Activated naive CD8-positive, alpha-beta T cell (primary cell): Measurements from ENCODE around the gene MAGT1.
A peak's percentile ranks its signal among the peaks of the same experiment; 100 is the strongest.
"Not testable (repeated sequence)": the region's sequence is repeated elsewhere in the genome, so short reads cannot be mapped to it uniquely, and the experiment has no call there.

Experiments
- H3K27ac Mint-ChIP-seq: one replicate; pipeline ENCODE4 v1.8.0; 2021; ENCODE audit warnings: mixed read lengths
- H3K27me3 Mint-ChIP-seq: one replicate; pipeline ENCODE4 v1.8.0; 2021; ENCODE audit warnings: mixed read lengths
- H3K36me3 Mint-ChIP-seq: one replicate; pipeline ENCODE4 v1.8.0; 2021; ENCODE audit warnings: mixed read lengths
- H3K4me1 Mint-ChIP-seq: one replicate; pipeline ENCODE4 v1.8.0; 2021; ENCODE audit warnings: low read depth, mixed read lengths
- H3K4me3 Mint-ChIP-seq: one replicate; pipeline ENCODE4 v1.8.0; 2021; ENCODE audit warnings: mild to moderate bottlenecking, mixed read lengths
- H3K9me3 Mint-ChIP-seq: one replicate; pipeline ENCODE4 v1.8.0; 2021; ENCODE audit warnings: low read depth, mixed read lengths

Gene MAGT1

DNA sequence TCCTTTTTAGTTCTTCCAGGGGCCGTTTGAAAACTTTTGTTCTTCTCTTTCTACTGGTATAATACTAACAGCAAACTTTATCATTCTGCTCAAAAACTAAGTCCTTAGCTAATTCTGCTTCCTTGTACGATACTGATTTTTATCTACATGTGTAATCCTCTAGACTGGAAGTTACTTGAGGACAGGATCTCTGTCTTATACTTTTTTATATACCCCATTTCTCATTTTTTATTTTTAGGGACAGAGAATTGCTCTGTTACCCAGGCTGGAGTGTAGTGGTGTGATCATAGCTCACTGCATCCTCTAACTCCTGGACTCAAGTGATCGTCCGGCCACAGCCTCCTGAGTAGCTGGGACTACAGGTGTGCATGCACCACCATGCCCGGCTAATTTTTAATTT lies 6.3 kb upstream of the MAGT1 start:
- peaks cover 23% of the 10 kb centered on the region for H3K4me1 Mint-ChIP-seq

DNA sequence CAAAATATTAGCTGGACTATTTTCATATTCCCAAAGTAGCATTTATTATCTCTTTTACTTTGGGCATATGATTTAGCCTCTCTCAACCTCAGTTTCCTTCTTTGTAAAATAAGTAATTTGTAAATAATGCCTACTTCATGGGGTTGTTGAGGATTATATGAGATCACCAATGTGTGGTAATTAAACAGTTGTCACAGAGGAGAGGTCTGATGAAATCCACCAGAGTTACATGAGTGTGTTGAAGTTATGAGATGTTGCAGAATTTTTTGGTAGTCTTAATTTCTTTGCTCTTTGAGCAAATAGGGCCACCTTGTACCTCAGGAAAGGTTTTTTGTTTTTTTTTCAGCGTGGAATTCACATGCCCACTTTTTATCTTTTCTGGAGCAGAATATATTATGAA lies 5.5 kb upstream of the MAGT1 start:
- Mint-ChIP-seq H3K27me3 (no peaks in the 10 kb centered on the region), H3K36me3 (peaks cover 5% of the 10 kb centered on the region)

More for the DNA sequence above, 6.3 kb upstream of the MAGT1 start:
- Mint-ChIP-seq H3K9me3 (no peaks in the 10 kb centered on the region), H3K27ac (peak overlapping the region; percentile 76), H3K4me3 (peak overlapping the region; percentile 98), H3K27me3 (no peaks in the 10 kb centered on the region), H3K36me3 (peaks cover 5% of the 10 kb centered on the region)

DNA sequence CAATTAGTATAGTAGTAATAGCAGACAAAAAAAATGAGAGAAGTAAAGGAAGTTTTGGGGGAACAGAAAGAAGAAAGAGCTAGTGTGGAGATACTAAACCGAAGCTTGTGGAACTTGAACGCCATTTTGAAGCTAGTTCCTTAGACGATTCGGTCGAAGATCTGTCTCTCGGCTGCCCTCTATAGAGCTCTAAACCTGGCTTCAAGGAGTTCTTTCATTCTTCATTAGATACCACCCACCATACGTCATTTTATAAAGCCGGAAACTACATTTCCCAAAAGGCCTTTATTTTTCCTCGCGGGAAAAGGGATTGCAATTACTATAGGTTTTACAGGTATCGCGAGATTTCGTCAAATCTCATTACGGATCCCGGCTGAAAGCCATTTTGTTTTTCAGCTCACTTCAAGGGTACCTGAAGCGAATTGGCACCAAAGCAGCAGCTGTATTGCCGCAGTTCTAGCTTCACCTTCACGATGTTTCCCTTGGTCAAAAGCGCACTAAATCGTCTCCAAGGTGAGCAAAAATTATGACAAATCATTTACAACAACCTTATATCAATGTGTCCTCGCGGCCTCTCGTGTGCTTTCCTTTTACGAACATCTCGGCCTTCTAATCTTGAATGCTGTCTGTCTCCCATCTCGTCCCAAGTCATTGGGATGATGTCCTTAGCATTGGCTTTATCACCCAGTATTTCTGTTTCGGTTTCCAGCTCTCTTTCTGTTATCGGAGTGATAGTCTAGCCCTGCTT lies 4.0 kb upstream of the MAGT1 start, which contains the start of gene COX7B:
Gene COX7B, plus strand, starts transcription at position 388 of the 748 bp plus-strand sequence. Its CDS starts 86 bp downstream, at position 474.
- H3K27me3 Mint-ChIP-seq: no peaks in the 10 kb centered on the region
- peak within 1 kb of the TSS; percentile 98 for H3K27ac Mint-ChIP-seq
- H3K4me1 Mint-ChIP-seq: peaks cover 26% of the 10 kb centered on the region
- peaks cover 5% of the 10 kb centered on the region for H3K36me3 Mint-ChIP-seq
- peak within 1 kb of the TSS; percentile 98 for H3K4me3 Mint-ChIP-seq
- no peaks in the 10 kb centered on the region for H3K9me3 Mint-ChIP-seq

More for the DNA sequence above, 5.5 kb upstream of the MAGT1 start:
- H3K4me3 Mint-ChIP-seq: peak overlapping the region; percentile 98
- no peaks in the 10 kb centered on the region for H3K9me3 Mint-ChIP-seq
- H3K4me1 Mint-ChIP-seq: peaks cover 23% of the 10 kb centered on the region
- peak overlapping the region; percentile 98 for H3K27ac Mint-ChIP-seq

DNA sequence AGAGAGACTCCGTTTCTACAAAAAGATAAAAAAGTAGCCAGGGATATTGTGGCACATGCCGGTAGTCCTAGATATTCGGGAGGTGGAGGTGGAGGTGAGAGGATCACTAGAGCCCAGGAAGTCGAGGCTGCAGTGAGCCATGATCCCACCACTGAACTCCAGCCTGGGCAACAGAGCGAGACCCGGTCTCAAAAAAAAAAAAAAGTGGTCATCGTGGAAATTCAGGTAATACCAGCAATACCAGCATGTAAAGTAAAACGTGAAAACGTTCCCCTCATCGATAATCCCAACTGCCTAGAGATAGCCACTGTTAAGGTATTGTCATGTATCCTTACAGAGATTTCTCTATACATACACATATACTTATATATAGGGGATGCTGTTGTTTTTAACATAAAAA lies 1.5 kb downstream of the MAGT1 start:
- H3K27me3 Mint-ChIP-seq: no peaks in the 10 kb centered on the region
- no peaks in the 10 kb centered on the region for H3K9me3 Mint-ChIP-seq
- peaks cover 4% of the 10 kb centered on the region for H3K36me3 Mint-ChIP-seq
- H3K4me1 Mint-ChIP-seq: peaks cover 35% of the 10 kb centered on the region
- peak overlapping the region; percentile 99 for H3K27ac Mint-ChIP-seq
- H3K4me3 Mint-ChIP-seq: peak overlapping the region; percentile 94

DNA sequence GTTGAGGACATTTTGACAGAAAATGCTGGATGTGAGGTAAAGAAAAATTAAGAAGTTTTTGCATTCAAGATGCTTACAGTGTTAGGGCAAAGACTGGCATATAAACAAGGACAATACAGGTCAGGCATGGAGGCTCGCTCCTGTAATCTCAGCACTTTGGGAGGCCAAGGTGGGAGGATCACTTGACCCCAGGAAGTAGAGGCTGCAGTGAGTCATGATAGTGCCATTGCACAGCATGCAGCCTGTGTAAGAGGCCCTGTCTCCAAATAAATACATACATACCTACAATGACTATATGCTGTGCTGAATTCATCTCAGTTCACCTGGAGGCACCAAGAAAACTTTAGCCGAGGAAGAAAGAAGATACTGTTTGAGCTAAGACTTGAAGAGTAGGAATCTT lies 2.3 kb downstream of the MAGT1 start:
- H3K9me3 Mint-ChIP-seq: no peaks in the 10 kb centered on the region
- H3K4me3 Mint-ChIP-seq: peak overlapping the region; percentile 94
- peak overlapping the region; percentile 19 for H3K27ac Mint-ChIP-seq
- H3K36me3 Mint-ChIP-seq: peaks cover 4% of the 10 kb centered on the region
- no peaks in the 10 kb centered on the region for H3K27me3 Mint-ChIP-seq
- peaks cover 37% of the 10 kb centered on the region for H3K4me1 Mint-ChIP-seq

DNA sequence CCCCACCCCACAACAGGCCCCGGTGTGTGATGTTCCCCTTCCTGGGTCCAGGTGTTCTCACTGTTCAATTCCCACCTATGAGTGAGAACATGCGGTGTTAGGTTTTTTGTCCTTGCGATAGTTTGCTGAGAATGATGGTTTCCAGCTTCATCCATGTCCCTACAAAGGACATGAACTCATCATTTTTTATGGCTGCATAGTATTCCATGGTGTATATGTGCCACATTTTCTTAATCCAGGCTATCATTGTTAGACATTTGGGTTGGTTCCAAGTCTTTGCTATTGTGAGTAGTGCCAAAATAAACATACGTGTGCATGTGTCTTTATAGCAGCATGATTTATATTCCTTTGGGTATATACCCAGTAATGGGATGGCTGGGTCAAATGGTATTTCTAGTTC lies 13.8 kb downstream of the MAGT1 start:
- not testable (repeated sequence) for H3K36me3 Mint-ChIP-seq, H3K4me3 Mint-ChIP-seq, H3K9me3 Mint-ChIP-seq, H3K27ac Mint-ChIP-seq, H3K27me3 Mint-ChIP-seq, H3K4me1 Mint-ChIP-seq

DNA sequence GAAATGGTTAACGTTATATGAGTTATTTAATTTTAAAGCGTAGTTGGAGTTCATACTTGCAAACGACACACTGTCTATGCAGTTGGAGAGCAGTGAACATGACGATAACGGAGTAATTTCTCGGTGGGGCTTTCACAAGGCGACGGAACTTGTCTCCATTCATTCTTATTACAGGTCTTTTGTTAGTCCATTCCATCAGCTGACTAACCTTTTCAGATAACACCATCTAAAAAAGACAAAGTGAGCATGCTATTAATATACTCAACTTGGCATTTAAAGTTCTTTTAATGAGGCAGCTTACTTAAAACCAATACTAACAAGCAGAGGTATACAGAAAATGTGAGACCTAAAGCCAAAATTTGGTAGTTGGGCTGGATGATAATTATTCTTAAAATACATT lies 19.9 kb downstream of the MAGT1 start:
- Mint-ChIP-seq H3K27ac (no peak overlapping the region), H3K4me3 (no peak overlapping the region), H3K36me3 (peaks cover 11% of the 10 kb centered on the region), H3K27me3 (no peaks in the 10 kb centered on the region), H3K9me3 (no peaks in the 10 kb centered on the region), H3K4me1 (peaks cover 6% of the 10 kb centered on the region)

DNA sequence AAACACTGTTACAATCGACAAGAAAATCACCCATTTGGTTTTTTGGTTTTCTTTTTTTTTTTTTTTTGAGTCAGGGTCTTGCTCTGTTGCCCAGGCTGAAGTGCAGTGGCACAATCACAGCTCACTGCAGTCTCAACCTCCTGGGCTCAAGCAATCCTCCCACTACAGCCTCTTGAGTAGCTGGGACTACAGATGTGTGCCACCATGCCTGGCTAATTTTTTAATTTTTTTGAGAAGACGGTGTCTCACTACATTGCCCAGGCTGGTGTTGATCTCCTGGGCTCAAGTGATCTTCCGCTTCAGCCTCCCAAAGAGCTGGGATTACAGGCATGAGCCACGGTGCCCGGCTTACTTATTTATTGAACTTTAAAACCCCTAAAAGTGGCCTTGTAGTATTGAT lies 63.7 kb downstream of the MAGT1 start:
- H3K36me3 Mint-ChIP-seq, H3K9me3 Mint-ChIP-seq, H3K4me3 Mint-ChIP-seq, H3K4me1 Mint-ChIP-seq, H3K27me3 Mint-ChIP-seq, H3K27ac Mint-ChIP-seq: not testable (repeated sequence)

DNA sequence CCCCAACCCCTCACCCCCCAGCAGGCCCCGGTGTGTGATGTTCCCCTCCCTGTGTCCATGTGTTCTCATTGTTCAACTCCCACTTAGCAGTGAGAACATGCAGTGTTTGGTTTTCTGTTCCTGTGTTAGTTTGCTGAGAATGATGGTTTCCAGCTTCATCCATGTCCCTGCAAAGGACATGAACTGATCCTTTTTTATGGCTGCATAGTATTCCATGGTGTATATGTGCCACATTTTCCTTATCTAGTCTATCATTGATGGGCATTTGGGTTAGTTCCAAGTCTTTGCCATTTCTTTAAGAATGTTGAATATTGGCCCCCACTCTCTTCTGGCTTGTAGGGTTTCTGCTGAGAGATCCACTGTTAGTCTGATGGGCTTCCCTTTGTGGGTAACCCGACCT lies 73.2 kb downstream of the MAGT1 start:
- H3K36me3 Mint-ChIP-seq: peaks cover 16% of the 10 kb centered on the region
- H3K9me3 Mint-ChIP-seq, H3K27ac Mint-ChIP-seq, H3K4me1 Mint-ChIP-seq, H3K4me3 Mint-ChIP-seq, H3K27me3 Mint-ChIP-seq: not testable (repeated sequence)

DNA sequence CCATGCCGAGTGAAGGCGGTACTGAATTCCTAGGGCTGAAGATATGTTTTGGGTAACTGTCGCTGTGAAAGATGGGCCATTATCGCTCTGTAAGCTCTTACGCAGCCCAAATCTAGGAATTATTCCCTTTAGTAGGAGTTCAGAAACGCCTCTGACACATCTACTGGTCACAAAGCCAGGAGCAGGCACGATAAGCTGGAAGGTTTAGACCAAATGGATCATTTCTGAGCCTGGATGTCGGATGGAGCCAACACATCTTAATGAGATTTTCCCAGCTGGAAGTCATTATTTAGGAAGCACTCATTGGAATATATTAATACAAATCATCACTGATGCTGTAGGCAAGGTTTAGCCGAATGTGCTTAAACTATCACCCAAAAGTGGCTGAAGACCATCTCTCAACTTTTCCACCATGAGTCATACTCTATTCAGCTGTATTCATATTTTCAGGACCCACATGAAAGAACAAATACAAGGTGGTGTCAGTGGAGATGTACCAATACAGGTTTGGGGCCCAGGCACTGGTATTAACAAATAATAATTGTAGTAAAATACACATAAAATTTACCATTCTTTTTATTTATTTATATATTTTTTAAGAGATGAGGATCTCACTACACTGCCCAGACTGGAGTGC lies 75.0 kb downstream of the MAGT1 start:
- Mint-ChIP-seq H3K4me3 (no peak overlapping the region), H3K9me3 (peaks cover 4% of the 10 kb centered on the region), H3K4me1 (peaks cover 5% of the 10 kb centered on the region), H3K27ac (no peak overlapping the region), H3K36me3 (peaks cover 7% of the 10 kb centered on the region), H3K27me3 (no peaks in the 10 kb centered on the region)

DNA sequence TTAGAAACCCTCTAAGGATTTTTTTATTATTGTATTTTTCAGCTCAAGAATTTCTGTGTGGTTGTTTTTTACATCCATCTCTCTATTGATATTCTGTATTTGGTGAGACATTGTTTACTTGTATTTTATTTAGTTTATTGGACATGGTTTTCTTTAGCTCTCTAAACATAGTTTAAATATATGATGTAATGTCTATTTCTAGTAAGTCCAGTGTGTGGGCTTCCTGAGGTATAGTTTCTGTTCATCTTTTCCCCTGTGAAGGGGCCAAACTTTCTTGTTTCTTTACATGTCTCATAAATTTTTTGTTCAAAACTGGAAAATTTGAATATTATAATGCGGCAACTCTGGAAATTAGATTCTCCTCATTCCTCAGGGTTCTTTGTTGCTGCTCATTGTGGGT lies 81.0 kb downstream of the MAGT1 start:
- Mint-ChIP-seq H3K27ac (no peak overlapping the region), H3K27me3 (no peaks in the 10 kb centered on the region), H3K4me3 (no peak overlapping the region), H3K36me3 (no peaks in the 10 kb centered on the region), H3K4me1 (peaks cover 2% of the 10 kb centered on the region), H3K9me3 (no peaks in the 10 kb centered on the region)

DNA sequence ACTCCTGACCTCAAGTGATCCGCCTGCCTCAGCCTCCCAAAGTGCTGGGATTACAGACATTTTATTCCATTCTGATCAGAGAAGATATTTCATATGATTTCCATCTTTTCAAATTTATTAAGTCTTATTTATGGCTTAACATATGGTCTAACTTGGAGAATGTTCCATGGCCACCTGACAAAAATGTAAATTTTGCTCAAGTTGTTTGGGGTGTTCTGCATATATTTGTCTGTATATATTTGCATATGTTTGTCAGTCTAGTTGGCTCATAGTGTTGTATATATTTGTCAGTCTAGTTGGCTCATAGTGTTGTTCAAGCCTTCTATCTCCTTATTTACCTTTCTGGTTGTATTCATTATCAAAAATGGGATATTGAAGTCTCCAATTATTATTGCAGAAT lies 93.0 kb downstream of the MAGT1 start:
- no peaks in the 10 kb centered on the region for H3K9me3 Mint-ChIP-seq
- H3K4me1 Mint-ChIP-seq: no peaks in the 10 kb centered on the region
- H3K4me3 Mint-ChIP-seq: no peak overlapping the region
- H3K27me3 Mint-ChIP-seq: no peaks in the 10 kb centered on the region
- H3K27ac Mint-ChIP-seq: no peak overlapping the region
- no peaks in the 10 kb centered on the region for H3K36me3 Mint-ChIP-seq

DNA sequence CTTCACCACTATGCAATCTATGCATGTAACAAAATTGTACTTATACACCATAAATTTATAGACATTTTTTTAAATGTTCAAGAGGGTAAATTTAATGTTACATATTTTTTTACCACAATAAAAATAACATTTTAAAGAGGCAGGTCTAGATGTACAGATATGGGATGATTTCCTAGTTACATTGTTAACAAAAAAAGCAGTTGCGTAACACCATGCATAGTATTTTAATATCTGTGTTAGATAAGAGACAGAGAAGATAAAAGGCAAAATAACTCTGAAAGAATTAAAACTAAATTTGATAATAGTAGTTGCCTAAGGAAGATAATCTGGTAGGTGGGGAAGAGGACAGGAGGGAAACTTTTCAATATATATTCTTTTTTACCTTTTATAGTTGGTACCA lies 100.1 kb downstream of the MAGT1 start:
- no peak overlapping the region for H3K27ac Mint-ChIP-seq
- no peaks in the 10 kb centered on the region for H3K4me1 Mint-ChIP-seq
- H3K36me3 Mint-ChIP-seq: no peaks in the 10 kb centered on the region
- no peaks in the 10 kb centered on the region for H3K27me3 Mint-ChIP-seq
- H3K9me3 Mint-ChIP-seq: no peaks in the 10 kb centered on the region
- H3K4me3 Mint-ChIP-seq: no peak overlapping the region

DNA sequence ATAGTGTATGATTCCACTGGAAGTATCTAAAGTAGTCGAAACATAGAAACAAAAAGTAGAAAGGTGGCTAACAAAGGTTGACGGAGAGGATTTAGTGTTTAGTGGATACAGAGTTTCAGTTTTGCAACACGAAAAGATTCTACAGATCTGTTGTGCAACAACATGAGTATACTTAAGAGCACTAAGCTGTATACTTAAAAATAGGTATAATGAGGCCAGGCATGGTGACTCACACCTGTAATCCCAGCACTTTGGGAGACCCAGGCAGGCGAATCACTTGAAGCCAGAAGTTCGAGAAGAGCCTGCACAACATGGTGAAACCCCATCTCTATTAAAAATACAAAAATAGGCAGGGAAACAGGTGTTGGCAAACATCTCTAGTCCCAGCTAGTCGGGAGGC lies 101.3 kb downstream of the MAGT1 start:
- Mint-ChIP-seq H3K27ac (no peak overlapping the region), H3K9me3 (no peaks in the 10 kb centered on the region)

DNA sequence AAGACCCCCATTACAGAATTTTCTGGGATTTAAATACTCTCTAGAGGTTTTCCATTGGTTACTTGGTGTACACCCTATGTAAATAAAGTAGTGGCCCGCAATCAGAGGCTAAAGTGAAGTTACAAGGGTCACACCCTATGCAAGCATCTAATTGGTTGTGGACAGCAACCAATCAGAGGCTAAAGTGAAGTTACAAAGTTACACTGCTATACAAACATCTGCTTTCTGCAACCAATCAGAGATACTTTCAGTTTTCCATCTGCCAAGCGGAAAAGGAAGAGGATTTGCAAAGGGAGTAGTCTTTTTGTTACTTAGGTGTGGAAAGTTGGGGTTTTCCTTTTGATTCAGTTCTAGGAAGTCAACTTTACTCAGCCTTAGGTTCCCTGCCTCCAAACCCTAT lies 107.2 kb downstream of the MAGT1 start:
- peaks cover 32% of the 10 kb centered on the region for H3K4me1 Mint-ChIP-seq
- no peaks in the 10 kb centered on the region for H3K36me3 Mint-ChIP-seq
- H3K4me3 Mint-ChIP-seq: peak overlapping the region; percentile 79
- H3K9me3 Mint-ChIP-seq: no peaks in the 10 kb centered on the region
- H3K27me3 Mint-ChIP-seq: no peaks in the 10 kb centered on the region
- H3K27ac Mint-ChIP-seq: peak overlapping the region; percentile 76

More for the DNA sequence above, 101.3 kb downstream of the MAGT1 start:
- no peak overlapping the region for H3K4me3 Mint-ChIP-seq
- H3K4me1 Mint-ChIP-seq: peaks cover 2% of the 10 kb centered on the region
- no peaks in the 10 kb centered on the region for H3K27me3 Mint-ChIP-seq
- no peaks in the 10 kb centered on the region for H3K36me3 Mint-ChIP-seq

DNA sequence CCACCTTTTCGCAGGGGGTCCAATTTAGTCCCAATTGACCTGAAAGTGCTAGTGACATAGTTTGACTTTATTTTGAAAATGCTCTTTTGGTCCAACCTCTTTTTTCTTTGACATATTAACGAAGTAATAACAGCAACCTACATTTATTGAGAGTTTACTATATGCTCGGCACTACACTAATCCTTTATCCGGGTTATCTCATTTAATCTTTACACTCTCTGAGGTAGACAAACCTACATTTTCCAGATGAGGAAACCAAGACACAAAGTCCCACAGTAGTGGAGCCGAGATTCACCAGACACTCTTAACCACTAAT lies 108.9 kb downstream of the MAGT1 start:
- Mint-ChIP-seq H3K27me3 (no peaks in the 10 kb centered on the region), H3K27ac (peak overlapping the region; percentile 100), H3K9me3 (no peaks in the 10 kb centered on the region), H3K36me3 (no peaks in the 10 kb centered on the region), H3K4me3 (peak overlapping the region; percentile 100), H3K4me1 (peaks cover 40% of the 10 kb centered on the region)
